ENCODE measurements around the gene B9D1.

Gene B9D1

DNA sequence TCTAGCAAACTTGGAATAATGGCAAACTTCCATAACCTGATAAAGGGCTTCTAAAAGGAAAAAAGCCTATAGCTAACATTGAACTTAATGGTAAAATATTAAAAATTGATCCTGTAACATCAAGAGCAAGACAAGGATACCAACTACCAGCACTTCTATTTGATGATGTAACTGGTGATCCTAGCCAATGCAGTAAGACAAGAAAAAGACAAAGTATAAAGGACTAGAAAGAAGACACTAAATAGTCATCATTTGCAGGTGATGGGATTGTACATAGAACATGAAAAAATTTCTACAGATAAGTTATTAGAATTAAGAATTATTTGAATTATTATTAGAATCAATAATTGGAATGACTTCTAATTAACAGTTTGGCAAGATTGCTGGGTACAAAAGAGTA lies 37.0 kb downstream of the B9D1 start:
- TF ChIP-seq, protein P1, sequence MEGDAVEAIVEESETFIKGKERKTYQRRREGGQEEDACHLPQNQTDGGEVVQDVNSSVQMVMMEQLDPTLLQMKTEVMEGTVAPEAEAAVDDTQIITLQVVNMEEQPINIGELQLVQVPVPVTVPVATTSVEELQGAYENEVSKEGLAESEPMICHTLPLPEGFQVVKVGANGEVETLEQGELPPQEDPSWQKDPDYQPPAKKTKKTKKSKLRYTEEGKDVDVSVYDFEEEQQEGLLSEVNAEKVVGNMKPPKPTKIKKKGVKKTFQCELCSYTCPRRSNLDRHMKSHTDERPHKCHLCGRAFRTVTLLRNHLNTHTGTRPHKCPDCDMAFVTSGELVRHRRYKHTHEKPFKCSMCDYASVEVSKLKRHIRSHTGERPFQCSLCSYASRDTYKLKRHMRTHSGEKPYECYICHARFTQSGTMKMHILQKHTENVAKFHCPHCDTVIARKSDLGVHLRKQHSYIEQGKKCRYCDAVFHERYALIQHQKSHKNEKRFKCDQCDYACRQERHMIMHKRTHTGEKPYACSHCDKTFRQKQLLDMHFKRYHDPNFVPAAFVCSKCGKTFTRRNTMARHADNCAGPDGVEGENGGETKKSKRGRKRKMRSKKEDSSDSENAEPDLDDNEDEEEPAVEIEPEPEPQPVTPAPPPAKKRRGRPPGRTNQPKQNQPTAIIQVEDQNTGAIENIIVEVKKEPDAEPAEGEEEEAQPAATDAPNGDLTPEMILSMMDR (conservative IDR thresholded peaks at IDR 0.05): no peak
- H3K27ac ChIP-seq: no peak overlapping the region

DNA sequence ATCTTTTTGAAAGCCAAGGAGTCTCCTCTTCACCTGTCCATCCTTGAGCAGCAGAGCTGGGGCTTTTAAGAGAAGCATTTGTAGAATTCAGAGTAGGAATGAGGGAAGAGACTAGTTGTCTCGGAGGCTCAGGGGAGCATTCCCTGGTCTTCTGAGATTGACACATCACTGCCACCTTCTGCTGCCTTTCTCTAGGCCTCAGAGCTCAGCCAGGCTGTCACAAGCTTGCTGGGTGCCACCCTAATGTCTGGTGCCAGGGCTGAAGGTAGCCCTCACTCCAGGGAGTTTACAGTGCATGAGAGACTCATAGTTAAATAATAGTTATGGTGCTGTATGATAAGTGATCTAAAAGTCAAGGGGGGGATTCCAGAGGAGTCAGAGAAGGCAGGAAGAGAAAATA lies 39.7 kb downstream of the B9D1 start:
- no peak overlapping the region for H3K27ac ChIP-seq
- TF ChIP-seq, protein P1 (conservative IDR thresholded peaks at IDR 0.05): no peak

DNA sequence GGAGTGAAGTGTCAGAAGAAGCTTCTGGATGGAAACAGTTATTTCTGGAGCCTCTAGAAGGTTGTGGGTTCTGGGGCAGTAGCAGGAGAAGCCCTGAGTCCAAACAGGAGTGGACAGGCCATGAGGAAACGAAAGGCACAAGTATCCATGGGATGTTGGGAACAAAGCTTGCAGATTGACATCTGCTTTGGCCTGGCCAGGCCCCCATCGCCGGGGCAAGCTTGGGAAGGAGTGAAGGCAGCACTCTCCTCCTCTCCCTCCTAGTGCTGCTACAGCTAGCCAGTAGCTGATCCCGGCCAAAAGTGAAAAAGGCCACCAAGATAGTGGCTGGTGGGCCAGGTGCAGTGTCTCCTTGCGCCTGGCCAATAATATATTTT lies 40.4 kb downstream of the B9D1 start:
- no peak overlapping the region for H3K27ac ChIP-seq
- TF ChIP-seq, protein P1 (conservative IDR thresholded peaks at IDR 0.05): no peak

DNA sequence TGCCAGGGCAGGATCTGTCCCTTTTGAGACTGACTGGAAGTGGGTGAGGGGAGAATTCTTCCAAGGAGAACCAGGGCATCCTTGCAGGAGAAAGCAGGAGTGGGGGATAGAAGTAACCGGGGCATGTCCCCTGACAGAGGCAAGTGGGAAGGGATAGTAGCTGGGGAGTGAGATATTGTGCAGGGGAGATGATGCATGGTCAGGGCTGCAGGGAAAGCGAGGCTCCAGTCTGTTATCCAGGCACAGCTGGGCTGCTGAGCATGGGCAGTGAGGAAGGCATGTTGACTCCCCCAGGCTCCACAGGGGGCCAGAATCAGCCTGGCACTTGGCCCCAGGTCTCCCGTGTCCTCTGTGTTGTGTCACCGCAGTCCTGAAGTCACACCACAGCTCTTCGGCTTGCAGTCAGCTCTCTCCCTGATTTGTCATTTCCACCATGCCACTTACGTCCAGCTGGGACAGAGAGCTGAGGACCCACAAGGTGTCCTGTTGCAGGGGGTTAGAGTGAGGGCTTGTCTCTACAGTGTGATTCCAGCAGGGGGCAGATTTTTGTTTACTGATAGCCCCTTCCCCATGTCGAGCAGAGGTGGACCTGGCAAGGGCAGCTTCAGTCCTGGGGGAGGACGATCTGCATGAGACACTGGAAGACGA lies 40.9 kb downstream of the B9D1 start:
- TF ChIP-seq, protein P1 (conservative IDR thresholded peaks at IDR 0.05): no peak
- no peak overlapping the region for H3K27ac ChIP-seq

DNA sequence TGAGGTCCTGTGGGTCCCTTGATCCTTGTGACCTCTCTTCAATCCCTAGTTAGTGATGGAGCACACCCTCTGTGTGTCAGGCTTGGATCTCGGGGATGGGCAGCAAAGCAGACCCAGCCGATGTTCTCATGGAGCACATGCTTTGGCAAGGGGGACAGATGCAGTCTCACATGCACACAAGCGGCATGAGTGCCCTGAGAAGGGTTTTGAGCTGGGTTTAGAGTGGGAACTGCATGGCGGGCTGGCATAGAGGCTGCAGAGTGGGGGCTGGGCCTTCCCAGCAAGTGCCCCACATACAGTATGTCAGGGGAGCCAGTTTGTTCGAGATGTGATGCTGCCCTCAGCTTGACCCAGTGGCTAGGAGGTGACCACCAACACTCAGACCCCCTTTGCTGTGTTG lies 41.6 kb downstream of the B9D1 start:
- no peak overlapping the region for H3K27ac ChIP-seq
- TF ChIP-seq, protein P1 (conservative IDR thresholded peaks at IDR 0.05): no peak

DNA sequence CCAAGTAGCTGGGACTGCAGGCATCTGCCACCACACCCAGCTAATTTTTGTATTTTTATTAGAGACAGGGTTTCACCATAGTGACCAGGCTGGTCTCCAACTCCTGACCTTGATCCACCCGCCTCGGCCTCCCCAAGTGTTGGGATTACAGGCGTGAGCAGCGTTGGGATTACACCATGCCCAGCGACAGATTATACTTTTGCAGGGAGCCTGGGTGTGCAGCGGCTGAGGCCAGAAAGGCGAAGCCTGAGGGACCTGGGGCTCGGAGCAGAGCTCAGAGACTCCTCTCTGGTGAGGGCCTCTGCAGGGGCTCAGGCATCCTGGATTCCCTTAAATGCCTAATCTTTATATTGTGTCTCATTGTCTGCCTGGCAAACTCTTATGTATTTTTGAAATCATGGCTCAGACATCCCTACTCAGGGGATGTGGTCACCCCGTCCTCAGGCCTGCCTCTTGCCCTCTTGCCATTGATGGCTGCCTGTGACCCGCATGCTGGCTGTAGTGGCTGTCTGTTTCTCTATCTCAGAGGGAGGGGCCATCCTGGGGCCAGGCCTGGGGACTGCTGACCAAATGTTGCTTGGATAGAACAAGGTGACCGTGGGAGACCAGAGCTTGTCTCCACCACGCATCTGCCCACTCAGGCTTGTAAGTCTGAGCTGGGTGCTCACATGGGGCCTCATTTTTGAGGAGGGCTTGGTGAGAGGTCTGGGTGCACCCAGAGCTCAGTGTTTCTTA lies 42.6 kb downstream of the B9D1 start:
- TF ChIP-seq, protein P1 (conservative IDR thresholded peaks at IDR 0.05): no peak
- no peak overlapping the region for H3K27ac ChIP-seq

DNA sequence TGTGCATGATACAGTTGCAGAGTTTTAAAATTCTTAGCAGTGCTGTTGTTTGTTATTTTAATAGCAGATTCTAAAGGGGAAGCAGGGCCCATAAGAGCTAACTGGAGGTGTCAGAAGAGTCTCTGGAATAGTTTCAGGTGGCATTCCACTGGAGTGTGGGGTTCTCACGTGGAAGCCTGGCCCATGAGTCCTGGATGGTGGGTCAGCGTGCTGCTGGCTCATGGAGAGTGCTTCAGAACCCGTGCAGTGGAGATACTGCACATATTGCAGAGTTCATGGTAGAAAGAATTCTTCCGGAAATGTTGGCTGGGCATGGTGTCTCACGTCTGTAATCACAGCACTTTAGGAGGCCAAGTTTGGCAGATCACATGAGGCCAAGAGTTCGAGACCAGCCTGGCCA lies 43.9 kb downstream of the B9D1 start:
- TF ChIP-seq, protein P1 (conservative IDR thresholded peaks at IDR 0.05): no peak
- H3K27ac ChIP-seq: no peak overlapping the region
